A549 (cell line): ENCODE measurements around the gene GPATCH8.

ENCODE experiments used
- CHD2 ChIP-seq: fragments of 150-350 bp; IDR thresholded peaks from 2 replicates; pipeline ENCODE4 v1.6.1; 2014; ENCODE audit warnings: low read length; ENCODE audit not compliant: partially characterized antibody
- CTCF ChIP-seq: fragments of >200 bp; sonication (Bioruptor Twin); formaldehyde crosslinking; IDR thresholded peaks from 3 replicates; pipeline ENCODE4 v1.5.1; 2016
- EP300 ChIP-seq, 2 experiments: fragments of >200 bp; sonication (Bioruptor Twin); formaldehyde crosslinking; IDR thresholded peaks; 2 replicates in 1 of 2; 3 replicates in 1 of 2; pipeline ENCODE4 v1.6.1; 2016 to 2017
- KDM1A ChIP-seq: fragments of 200-600 bp; sonication (generic); IDR thresholded peaks from 2 replicates; pipeline ENCODE4 v1.6.1; 2016; ENCODE audit warnings: low read depth, mild to moderate bottlenecking
- MAX ChIP-seq: IDR thresholded peaks from 2 replicates; pipeline ENCODE4 v1.6.1; 2012
- POLR2A ChIP-seq: IDR thresholded peaks from 2 replicates; pipeline ENCODE4 v1.6.1; 2012; ENCODE audit warnings: mild to moderate bottlenecking, low read length
- REST ChIP-seq: fragments of 200-600 bp; sonication (generic); IDR thresholded peaks from 2 replicates; pipeline ENCODE4 v1.6.1; 2016; ENCODE audit warnings: antibody characterized with exemption, mild to moderate bottlenecking, moderate library complexity
- TF ChIP-seq, protein P1 (sequence below): fragments of 450-650 bp; IDR thresholded peaks from 2 replicates; pipeline ENCODE4 v1.6.1; 2014; ENCODE audit warnings: antibody characterized with exemption

- TF ChIP-seq POLR2A, result no peak
- no peak for TF ChIP-seq REST
- no peak for TF ChIP-seq CTCF
- no peak for TF ChIP-seq KDM1A
- TF ChIP-seq, protein P1, sequence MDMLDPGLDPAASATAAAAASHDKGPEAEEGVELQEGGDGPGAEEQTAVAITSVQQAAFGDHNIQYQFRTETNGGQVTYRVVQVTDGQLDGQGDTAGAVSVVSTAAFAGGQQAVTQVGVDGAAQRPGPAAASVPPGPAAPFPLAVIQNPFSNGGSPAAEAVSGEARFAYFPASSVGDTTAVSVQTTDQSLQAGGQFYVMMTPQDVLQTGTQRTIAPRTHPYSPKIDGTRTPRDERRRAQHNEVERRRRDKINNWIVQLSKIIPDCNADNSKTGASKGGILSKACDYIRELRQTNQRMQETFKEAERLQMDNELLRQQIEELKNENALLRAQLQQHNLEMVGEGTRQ, result no peak
- TF ChIP-seq MAX, result no peak
- TF ChIP-seq EP300 (IDR thresholded peaks at IDR 0.05), result no peak
- no peak for TF ChIP-seq CHD2
Measured at GRCh38 chr17:44465897-44466296, 37.3 kb downstream of the GPATCH8 start.
